ENCODE data around the gene EDDM13.
A peak's percentile ranks its signal among the peaks of the same experiment; 100 is the strongest.
"Not testable (repeated sequence)": the region's sequence is repeated elsewhere in the genome, so short reads cannot be mapped to it uniquely, and the experiment has no call there.

EDDM13 gene, protein sequence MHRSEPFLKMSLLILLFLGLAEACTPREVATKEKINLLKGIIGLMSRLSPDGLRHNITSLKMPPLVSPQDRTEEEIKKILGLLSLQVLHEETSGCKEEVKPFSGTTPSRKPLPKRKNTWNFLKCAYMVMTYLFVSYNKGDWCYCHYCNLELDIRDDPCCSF

DNA sequence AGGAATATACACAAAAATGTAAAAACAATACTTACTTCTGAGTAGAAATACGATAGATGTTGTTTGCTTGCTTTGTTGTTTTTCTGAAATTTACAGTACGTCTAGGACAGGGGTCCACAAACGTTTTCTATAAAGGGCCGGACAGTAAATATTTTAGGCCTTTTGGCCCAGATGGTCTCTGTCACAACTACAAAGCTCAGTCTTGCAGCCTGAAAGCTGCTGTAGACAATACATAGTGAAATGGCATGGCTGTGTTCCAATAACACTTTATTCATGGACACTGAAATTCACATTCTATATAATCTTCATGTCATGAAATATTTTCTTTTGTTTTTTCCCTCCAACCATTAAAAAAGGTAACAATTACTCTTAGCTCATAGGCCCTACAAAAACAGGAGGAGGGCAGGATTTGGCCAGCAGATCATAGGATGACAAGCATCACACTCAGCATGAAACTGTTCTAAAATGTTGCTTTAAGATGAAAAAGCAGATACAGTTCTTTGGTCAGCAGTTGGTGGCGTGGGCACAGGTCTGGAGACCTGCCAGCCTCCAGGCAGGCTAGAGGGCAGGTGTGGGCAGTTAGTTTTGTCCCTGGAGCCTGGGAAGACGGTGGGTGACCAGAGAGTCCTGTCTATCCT is at the start of gene EDDM13:
TSS of gene EDDM13 (plus strand) at position 588 of the 638 bp plus-strand sequence. CDS start 87 bp downstream, outside the sequence.
- DNase-seq (ENCODE audit: low spot score): no peak
- TF ChIP-seq, protein P1, sequence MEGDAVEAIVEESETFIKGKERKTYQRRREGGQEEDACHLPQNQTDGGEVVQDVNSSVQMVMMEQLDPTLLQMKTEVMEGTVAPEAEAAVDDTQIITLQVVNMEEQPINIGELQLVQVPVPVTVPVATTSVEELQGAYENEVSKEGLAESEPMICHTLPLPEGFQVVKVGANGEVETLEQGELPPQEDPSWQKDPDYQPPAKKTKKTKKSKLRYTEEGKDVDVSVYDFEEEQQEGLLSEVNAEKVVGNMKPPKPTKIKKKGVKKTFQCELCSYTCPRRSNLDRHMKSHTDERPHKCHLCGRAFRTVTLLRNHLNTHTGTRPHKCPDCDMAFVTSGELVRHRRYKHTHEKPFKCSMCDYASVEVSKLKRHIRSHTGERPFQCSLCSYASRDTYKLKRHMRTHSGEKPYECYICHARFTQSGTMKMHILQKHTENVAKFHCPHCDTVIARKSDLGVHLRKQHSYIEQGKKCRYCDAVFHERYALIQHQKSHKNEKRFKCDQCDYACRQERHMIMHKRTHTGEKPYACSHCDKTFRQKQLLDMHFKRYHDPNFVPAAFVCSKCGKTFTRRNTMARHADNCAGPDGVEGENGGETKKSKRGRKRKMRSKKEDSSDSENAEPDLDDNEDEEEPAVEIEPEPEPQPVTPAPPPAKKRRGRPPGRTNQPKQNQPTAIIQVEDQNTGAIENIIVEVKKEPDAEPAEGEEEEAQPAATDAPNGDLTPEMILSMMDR (IDR thresholded peaks at IDR 0.05; ENCODE audit: borderline replicate concordance, control extremely low read depth, extremely low read depth, insufficient read depth, missing control alignments): no peak
- in situ Hi-C loops (cut with MboI; ENCODE audit: low sequenced_read_pairs, unreplicated experiment): no loop called here

DNA sequence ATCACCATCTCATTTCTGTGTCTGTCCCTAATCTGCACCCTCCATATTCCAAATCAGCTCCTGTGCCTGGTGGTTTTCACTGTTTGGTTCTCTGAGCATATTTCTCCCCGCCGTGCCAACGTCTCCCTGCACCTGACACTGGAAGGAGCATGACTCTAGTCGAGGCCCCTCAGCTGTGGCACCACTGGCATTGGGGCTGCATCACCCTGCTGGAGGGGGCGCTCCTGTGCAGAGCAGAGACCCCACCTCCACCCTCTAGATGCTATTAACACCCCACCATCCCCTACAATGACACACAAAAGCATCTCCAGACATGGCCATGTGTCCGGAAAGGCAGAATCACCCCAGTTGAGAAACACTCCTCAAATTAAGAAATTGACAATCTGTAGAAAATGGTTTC is 49.6 kb upstream of the EDDM13 start:
- in situ Hi-C loops (cut with MboI; ENCODE audit: low sequenced_read_pairs, unreplicated experiment): no loop called here
- TF ChIP-seq, protein P1 (IDR thresholded peaks at IDR 0.05; ENCODE audit: borderline replicate concordance, control extremely low read depth, extremely low read depth, insufficient read depth, missing control alignments): no peak
- no peak for DNase-seq (ENCODE audit: low spot score)

DNA sequence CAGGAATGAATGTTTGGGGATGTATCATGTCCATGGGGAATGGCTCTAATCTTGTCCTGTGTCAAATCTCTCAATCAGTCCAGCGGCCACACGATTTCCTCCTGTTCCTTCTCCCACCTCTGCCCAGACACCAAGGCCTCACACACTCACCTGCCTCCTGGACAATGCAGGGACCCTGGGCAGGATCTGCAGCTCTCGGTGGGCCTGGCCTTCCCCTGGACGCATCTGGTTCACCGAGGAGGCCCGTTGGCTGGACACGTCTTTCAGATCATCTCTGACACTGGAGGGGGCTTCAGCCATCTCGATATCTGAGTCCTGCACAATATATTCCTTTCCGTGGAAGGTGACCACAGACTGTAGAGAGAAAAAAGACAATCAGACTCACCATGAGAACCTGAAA is 49.1 kb upstream of the EDDM13 start:
- no peak for DNase-seq (ENCODE audit: low spot score)
- in situ Hi-C loops (cut with MboI; ENCODE audit: low sequenced_read_pairs, unreplicated experiment): no loop called here
- TF ChIP-seq, protein P1 (IDR thresholded peaks at IDR 0.05; ENCODE audit: borderline replicate concordance, control extremely low read depth, extremely low read depth, insufficient read depth, missing control alignments): no peak

DNA sequence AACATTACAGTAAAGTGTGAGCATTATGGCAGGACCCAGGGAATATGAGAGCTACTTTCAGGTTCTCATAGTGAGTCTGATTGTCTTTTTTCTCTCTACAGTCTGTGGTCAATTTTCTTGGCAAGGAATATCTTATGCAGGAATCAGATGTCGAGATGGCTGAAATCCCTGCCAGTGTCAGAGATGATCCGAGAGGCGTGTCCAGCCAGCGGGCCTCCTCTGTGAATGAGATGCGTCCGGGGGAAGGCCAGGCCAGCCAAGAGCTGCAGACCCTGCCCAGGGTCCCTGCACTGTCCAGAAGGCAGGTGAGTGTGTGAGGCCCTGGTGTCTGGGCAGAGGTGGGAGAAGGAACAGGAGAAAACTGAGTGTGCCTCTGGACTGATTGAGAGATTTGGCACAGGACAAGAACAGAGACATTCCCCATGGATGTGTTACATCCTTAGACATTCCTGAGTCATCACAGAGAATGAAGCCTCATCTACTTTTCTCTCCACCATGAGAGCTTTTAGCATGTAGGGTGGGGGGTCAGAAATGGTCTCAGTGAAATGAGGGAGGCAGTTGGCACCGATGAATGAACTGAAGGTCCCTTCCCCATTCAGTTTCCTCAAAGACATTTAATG is 27.3 kb upstream of the EDDM13 start:
- in situ Hi-C loops (cut with MboI; ENCODE audit: low sequenced_read_pairs, unreplicated experiment): no loop called here
- no peak for DNase-seq (ENCODE audit: low spot score)
- TF ChIP-seq, protein P1 (IDR thresholded peaks at IDR 0.05; ENCODE audit: borderline replicate concordance, control extremely low read depth, extremely low read depth, insufficient read depth, missing control alignments): no peak

DNA sequence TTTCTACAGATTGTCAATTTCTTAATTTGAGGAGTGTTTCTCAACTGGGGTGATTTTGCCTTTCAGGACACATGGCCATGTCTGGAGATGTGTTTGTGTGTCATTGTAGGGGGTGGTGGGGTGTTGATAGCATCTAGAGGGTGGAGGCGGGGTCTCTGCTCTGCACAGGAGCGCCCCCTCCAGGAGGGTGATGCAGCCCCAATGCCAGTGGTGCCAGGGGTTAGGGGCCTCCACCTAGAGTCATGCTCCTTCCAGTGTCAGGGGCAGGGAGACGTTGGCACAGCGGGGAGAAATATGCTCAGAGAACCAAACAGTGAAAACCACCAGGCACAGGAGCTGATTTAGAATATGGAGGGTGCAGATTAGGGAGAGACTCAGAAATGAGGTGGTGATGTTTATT is 26.8 kb upstream of the EDDM13 start:
- in situ Hi-C loops (cut with MboI; ENCODE audit: low sequenced_read_pairs, unreplicated experiment); DNase-seq (ENCODE audit: low spot score): not testable (repeated sequence)

DNA sequence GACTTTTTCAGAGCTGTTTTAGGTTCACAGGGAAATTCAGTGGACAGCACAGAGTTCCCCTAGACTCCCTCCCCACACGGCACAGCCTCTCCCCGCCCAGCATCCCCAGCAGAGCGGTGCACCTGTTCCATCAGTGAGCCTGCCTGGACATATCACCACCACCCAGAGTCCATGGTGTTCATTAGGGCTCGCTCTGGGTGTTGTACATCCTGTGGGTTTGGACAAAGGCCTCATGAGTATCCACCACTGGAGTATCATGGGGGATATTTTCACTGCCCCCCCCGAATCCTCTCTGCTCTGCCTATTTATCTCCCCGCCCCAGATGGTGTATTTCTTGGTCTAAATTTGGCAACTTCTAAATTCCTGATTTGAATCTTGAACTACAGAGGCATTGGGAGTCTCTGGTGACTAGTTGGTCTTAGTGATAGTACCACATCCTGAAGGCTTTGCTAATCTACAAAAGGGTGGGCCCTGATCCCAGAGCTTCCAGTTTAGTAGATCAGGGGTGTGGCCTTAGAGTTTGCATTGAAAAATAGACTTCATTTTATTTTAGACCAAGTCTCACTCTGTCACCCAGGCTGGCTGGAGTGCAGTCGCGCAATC is 23.7 kb upstream of the EDDM13 start:
- in situ Hi-C loops (cut with MboI; ENCODE audit: low sequenced_read_pairs, unreplicated experiment); DNase-seq (ENCODE audit: low spot score): not testable (repeated sequence)

DNA sequence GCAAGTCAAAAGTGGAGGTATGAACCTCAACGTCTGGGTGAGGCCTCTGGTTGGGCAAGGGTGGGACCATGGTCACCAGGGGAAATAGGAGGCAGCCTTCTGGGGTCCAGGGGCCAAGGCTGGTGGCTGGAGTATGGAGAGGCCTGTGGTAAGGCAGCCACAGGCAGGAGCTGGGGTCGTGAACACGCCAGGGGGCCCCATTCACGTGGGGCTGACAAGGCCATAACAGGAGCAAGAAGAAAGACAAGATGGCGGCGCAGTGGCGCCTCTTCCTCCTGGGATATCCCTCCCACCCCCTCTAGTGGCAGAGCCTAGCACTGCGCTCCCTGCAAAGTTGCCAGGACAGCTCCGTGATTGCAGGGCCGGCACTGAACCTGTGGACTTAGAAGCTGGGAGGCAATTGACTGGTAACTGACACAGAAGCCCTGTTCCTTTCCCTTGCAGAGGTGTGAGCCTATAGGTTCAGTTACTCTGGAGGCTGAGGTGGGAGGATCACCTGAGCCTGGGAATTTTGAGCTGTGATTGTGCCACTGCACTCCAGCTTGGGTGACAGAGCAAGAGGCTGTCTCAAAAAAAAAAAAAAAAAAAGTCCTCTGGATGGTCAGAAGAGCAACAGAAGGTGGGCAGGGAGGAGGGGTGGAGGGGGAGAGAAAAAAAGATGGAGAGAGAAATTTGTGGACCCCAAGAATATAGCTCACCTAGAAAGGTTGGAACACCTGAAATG is 19.7 kb upstream of the EDDM13 start:
- TF ChIP-seq, protein P1 (IDR thresholded peaks at IDR 0.05; ENCODE audit: borderline replicate concordance, control extremely low read depth, extremely low read depth, insufficient read depth, missing control alignments): peak; percentile 80
- DNase-seq (ENCODE audit: low spot score): peak; percentile 80
- in situ Hi-C loops (cut with MboI; ENCODE audit: low sequenced_read_pairs, unreplicated experiment): no loop called here
